ENCODE data around the gene PROB1.
A peak's percentile ranks its signal among the peaks of the same experiment; 100 is the strongest.
"Not testable (repeated sequence)": the region's sequence is repeated elsewhere in the genome, so short reads cannot be mapped to it uniquely, and the experiment has no call there.

The PROB1 gene

DNA sequence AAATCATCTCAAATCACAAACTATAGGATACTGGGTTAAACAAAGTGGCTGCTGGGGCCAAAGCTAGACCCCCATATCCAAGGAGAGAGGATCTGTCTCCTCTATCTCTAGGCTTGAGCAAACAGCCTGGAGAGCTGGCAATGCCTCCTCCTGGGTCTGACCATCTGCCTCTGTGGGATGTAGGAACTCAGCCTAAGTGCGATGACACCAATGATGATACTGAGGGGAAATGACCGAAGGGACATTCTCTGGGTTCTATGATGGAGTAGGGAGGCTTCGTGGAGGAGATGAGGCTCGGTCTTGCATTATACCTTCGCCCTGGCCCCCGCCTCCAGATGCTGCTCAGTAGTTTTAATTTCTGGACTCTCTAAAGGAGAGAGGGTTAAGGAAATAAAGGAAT is 18.2 kb upstream of the PROB1 start:
- no peak for DNase-seq (ENCODE audit: low read depth)

DNA sequence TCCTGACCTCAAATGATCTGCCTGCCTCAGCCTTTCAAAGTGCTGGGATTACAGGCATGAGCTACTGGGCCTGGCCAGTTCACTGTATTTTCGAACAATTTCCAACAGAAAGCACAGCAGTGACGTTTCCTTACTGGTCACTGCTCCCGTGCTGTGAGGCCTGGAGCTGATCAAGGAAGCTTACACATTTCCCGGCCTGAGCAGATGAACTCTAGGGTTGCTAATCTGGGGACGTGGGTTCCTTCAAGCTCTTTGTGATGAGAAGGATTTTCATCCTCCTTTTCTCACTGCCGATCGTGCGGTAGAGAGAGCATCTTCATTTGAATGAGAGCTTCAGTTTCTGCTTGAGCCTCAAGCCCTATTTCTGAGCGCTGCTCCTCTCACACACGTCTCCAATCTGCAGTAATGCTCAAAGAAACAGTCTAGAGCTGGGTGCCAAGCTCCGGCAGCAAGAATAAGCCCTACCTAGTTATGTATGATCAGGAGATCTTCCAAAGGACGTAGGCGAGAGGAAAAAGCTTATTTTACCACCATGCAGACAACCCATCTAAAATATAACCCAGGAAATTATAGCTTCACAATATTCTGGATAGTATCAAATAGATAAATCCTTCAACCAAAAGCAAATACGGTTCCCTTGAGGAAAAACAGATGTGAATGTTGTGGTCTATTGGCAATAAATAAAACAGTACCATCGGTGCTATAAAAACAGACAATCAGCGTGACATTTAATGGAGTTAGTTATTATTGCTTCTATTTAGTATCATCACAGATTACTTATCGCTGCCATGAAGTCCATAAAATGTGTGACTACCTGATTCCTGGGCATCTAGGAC is 16.3 kb upstream of the PROB1 start:
- no peak for DNase-seq (ENCODE audit: low read depth)

DNA sequence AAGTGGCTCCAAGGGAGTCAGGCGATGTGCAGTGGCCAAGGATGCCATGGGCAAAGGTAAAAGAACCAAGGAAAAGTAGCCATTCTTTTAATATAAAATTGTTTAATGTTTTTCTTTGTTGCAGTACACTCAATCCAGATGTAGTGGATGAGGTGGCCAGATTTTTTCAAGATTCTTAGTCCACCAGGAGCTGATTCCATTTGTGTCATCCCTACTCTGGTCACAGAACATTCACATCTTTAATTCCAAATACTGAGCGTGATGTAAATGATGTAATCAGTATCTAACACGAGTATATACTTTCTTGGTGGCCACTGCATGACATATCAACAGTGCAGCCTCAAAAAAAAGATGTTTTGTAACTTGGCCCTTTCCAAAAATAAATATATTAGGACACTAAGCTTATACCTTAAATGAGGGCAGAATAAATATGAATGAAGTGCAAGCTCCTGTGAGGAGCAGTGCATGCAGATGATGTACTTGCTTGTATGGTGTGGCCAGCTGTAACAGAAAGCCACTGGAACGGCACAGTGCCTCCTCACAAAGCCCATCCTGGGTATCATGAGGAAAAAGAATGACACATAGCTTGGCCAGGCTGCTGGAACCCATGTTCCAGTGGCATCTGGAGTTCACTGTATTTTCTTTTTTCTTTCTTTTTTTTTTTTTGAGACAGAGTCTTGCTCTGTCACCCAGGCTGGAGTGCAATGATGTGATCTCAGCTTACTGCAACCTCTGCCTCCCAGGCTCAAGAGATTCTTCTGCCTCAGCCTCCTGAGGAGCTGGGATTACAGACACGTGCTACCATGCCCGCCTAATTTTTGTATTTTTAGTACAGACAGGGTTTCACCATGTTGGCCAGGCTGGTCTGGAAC is 15.5 kb upstream of the PROB1 start:
- no peak for DNase-seq (ENCODE audit: low read depth)

DNA sequence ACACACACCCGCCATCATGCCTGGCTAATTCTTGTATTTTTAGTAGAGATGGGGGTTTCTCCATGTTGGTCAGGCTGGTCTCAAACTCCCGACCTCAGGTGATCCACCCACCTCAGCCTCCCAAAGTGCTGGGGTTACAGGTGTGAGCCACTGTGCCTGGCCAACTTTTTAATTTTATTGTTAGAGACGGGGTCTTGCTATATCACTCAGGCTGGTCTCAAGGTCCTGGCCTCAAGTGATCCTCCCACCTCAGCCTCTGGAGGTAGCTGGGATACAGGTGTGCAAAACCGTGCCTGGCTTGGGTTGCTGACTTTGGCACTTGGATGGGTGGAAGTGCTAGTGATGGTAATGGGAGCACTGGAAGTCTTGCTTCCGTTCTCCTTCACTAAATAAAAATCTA is 14.2 kb upstream of the PROB1 start:
- DNase-seq (ENCODE audit: low read depth) = not testable (repeated sequence)

DNA sequence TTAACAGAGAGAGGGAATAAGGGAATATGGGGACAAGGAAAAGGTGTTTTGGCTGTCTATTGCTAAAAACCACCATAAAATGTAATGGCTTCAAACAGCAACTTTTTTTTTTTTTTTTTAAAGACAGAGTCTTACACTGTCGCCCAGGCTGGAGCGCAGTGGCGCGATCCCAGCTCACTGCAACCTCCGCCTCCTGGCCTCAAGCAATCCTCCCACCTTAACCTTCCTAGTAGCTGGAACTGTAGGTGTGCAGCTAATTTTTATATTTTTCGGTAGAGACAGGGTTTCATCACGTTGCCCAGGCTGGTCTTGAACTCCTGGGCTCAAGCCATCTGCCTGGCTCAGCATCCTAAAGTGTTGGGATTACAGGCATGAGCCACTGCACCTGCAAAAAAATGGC is 13.3 kb upstream of the PROB1 start:
- no peak for DNase-seq (ENCODE audit: low read depth)

DNA sequence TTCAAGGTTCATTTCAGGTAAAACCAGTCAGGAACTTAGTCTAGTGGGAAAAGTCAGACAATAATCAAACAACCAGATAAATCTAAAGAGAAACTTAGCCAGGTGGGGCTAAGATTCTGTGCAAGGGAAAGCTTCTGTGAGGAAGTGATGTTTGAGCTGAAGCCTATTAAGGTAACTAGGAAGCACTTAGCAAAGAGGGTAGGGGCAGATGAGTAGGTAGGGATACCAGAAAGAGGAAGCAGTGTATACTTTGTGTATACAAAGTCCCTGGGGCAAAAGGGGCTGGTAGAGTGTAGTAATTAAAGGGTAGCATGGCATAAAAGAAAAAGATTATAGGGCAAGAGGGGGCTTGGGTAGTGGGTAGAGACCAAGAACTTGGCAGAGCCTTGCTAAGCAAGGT is 12.6 kb upstream of the PROB1 start:
- DNase-seq (ENCODE audit: low read depth) = no peak

DNA sequence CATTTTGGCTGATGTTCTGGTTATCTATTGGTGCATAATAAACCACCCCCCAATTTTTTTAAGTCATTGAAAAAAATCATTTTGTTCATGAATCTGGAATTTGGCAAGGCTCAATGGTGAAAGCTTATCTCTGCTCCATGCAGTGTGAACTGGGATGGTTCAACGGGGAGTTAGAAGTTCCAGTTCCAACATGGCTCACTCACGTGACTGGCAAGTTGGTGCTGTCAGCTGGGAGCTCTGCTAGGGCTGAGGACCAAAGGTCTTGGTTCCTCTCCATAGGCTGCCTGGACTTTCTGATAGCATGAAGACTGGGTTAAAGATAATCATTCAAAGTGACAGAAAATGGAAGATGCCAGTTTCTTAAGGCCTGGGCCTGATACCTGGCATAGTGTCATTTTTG is 12.1 kb upstream of the PROB1 start:
- DNase-seq (ENCODE audit: low read depth) = no peak

DNA sequence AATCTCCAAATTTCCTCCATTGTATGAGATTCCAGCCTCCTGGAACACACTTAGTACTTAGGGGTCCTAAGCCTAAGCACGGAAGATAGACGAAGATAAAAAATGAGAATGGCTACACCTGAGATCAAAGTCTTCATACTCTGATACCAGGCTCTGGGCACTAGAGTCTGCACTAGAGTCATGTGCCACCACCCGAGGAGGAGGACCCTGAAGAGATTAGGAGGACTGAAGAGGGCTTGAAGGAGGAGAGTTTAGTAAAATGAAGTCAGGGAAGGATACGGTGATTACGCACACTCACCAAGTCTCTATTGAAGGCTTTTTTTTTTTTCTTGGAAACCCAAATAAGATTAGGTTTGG is 9.6 kb upstream of the PROB1 start:
- no peak for DNase-seq (ENCODE audit: low read depth)

DNA sequence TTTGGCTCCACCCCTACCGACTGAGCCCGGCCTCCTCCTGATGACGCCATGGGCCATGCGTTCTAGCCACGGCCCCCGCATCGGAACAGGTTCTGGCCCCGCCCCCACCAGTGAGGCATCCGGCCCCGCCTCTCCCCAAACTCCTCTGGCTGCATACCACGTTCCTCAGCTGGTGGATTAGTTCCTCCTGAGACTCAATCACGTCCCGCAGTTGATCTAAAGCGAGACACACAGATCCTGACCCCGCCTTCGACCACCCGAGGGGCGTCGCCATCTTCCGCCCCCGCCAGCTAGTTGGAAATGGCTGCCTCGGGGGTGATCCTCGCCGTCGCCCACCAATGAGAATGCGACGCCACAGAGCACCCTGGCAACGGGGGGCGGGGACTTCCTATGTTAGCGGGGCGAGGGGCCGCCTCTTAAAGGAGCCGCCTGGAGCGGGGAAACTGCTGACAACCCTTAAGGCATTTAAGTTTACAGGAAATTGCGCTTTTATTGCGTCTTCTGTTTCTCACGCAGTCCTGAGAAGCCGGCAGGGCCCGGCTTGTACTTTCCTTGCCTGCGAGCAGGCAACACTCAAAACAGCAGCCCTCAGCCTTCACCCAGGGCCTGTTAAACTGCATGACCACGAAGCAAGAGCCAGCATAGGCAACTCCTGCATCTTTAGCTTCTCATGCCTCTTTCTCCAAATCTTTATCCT is 9.0 kb upstream of the PROB1 start, which contains the start of gene SPATA24:
SPATA24 (minus strand) TSS at position 303 of the 697 bp plus-strand sequence; CDS start at position 274, 29 bp downstream.
- peak; percentile 94 for DNase-seq (ENCODE audit: low read depth)

DNA sequence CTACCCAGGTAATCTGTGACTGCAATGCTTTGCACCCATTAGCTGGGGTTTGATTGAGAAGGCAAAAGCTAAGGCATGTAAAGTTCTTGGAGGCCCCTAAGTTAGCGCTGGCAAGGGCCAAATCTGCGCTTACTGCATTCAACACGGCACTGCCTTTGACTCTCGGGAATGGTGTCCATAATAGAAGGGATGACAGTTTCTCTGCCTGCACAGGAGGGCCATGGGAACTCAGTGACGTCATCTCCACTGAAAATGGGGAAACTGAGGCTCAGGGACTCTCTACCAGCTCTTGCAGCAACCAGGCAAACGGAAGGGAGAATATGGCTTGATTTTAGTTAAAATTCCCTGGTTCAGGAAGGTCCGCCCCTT is 8.5 kb upstream of the PROB1 start:
- no peak for DNase-seq (ENCODE audit: low read depth)

DNA sequence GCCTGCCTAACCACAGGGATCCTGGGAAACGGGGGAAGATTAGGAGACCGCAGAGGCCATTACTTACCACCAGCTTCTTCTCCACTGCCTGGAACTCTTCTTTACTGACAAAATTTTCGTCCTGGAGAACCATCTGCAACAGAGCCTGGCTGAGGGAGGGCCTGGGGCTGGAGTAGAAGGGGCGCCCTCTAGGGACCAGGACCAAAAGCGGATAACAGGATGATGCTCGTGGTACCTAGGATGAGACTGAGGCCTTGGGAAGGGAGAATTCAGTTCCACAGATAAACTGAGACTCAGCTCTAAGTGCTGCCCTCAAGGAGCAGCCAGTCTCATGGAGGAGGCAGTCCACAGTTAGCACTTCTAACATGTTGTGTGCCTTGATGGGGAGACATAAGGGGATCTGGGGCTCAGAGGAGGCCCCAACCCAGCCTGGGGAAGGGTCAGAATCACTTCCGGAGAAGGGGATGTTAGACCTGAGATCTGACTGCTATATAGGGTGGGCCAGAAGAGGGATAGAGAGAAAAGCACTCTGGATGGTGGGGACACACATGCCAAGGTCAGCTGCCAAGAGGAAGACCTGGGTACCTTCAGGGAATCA is 7.8 kb upstream of the PROB1 start:
- no peak for DNase-seq (ENCODE audit: low read depth)

DNA sequence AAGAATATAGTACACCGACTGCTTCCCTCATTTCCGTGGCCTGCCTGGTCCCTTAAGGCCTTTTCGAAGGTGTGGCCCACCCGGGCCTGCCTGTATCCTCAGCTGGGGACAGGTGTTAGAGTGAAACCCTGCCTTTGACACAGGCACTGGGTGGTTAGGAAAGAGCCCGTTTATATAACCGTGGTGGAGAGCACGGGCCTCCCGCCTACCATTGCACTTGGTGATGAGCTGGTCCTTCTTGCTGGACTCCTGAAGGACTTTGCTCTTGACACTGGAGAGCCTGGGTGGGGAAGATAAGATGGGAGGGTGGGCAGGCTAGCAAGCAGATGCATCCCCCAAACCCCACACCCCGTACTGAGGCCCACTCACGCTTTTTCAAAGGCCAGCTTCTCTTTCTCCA is 6.6 kb upstream of the PROB1 start:
- no peak for DNase-seq (ENCODE audit: low read depth)

DNA sequence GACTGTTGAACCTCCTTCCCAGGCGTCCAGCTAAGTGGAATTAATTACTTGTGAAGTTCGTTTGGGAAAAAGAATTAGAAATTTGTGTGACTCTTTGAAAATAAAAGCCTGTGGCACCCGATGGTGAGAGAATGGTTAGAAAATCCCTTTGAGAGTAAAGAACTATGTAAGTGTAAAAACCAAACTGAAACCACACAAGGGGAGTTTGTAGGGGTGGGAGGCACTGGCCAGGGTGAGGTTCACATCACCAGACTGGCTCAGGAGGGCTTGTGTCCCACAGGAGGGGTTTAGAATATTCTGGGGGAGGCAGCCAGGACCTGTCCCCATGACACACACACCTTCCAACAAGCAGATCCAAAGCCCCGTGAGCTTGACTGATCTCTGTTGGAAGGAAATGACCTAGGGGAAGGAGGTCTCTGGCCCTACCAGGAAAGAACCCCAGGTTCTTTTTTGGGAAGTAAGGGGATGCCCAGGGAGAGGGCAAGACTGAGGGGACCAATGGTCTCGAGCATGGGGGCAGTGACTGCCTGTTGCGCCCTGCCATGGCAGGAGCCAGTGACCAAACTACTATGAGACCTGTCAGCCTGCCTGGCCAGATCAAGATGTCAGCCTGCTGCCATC is 4.7 kb upstream of the PROB1 start:
- no peak for DNase-seq (ENCODE audit: low read depth)

DNA sequence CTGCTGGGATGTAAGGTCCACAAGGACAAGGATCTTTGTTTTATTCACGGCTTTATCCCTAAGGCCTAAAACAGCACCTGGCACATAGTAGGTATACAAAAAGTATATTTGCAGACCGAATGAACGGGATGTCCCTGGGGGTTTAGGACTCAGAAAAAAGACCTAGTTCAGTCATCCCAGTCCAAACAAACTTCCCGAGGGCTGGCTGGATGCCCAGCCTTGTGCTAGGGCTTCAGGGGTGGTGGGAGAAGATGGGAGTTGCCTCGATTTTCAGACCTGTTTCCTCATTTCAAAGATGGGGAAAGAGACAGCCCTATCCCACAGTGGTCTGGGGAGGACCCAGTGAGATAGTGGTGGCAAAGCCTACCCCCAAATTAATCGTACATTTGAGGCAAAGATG is 3.0 kb upstream of the PROB1 start:
- no peak for DNase-seq (ENCODE audit: low read depth)

DNA sequence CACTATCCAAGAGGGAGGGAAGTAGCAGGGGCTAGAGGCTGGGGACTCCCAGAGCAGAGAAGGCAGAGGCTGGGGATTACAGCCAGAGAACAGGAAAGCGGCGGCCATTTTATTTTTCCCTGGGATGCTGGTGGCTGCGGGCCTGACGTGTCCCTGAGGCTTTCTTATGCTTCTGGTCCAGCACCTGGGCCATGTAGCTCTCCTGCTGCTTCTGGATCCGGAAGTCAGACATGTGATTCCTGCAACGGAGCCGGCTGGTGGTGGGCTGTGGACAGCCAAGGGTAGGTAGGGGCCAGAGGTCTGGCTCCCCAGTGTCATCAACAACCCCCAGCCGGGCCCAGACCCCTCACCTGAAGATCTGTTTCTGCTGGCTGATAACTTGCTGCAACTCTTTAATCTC is 1.8 kb upstream of the PROB1 start:
- DNase-seq (ENCODE audit: low read depth) = no peak

DNA sequence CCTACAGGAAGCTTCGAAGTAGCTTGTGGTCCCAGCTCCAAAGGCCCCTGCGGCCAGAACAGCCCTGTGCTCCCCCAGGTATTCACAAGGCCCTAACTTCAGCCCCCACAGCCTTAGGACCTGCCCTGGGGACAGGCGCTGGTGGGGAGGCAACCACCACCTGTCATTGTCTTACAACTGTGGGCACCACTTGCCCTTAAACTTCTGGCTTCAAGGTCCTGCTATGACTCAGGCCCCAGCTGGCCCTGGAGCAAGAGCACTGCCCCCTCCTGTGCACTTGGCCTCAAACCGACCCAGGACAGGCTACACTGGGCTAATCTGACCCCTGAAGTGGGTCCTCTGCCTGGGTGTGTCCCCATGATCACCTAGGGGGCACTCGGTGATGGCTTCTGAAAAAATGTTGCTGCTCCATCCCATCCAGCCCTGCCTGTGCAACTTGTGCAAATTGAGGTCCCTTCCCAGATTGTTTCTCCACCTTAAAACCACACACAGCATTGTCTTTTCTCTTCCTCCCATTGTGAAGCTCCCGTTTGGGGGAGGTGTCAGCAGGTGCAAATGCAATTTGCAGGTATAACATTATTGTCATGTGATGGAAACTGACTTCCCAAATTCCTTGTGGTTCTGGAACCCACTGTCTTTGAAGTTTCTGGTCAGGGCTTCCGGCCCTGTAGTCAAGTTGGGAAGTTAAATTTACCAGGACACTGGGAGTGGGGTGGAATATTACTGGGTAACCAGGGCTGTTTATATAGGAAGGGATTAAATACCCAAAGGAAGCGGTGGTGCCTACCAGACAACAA is 1.1 kb upstream of the PROB1 start:
- no peak for DNase-seq (ENCODE audit: low read depth)

DNA sequence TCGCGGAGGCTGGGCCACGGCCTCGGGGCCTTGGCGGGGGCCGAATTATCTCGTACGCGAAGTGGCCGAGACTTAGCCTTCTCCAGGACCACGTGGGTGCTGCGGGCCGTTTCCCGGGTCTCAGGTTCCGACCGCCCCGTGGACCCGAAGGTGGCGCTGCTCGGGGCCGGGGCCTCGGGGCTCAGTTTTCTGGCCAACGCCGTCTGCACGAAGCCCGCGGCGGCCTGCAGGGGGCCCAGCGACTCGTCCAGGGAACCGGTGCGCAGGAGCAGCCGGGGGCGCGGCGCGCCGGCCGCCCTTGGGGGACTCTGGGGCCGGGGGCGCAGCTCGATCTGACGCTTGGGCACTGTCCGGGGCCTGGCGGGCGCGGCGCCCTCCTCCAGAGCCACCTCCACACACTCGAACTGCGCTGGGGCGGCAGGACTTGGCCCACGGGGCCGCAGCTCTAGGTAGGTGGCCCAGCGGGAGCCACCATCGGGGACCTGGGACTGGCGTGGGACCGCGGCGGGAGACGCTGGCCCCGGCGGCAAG is 716 bp downstream of the PROB1 start:
- peak; percentile 46 for DNase-seq (ENCODE audit: low read depth)

DNA sequence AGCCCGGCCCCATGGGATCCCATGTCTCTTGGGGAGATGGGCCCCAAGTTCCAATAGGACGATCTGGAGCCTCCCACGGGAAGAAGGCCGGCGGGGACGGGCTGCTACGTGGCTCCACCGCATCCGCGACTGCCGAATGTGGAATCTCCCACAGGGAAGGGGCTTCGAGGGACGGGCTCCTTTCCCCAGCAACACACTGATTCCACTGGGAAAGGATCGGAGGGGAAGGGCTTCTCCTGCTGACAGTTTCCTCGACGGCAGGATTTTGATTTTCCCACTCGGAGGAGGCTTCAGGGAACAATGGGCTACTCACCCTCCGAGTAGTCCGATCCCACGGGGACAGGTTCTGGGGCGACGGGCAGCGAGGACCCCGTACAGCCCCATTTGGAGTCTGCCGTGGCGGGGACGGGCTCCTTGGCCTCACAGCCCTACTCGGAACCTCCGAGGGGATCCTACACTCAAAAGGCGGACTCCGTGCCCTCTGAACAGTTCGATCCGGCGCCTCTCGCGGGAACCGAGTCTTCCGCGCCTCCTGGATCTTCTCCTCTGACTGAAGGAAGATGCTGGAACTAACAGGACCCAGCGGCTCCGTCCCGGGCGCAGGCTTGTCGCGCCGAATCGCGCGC is 1.3 kb downstream of the PROB1 start:
- no peak for DNase-seq (ENCODE audit: low read depth)

DNA sequence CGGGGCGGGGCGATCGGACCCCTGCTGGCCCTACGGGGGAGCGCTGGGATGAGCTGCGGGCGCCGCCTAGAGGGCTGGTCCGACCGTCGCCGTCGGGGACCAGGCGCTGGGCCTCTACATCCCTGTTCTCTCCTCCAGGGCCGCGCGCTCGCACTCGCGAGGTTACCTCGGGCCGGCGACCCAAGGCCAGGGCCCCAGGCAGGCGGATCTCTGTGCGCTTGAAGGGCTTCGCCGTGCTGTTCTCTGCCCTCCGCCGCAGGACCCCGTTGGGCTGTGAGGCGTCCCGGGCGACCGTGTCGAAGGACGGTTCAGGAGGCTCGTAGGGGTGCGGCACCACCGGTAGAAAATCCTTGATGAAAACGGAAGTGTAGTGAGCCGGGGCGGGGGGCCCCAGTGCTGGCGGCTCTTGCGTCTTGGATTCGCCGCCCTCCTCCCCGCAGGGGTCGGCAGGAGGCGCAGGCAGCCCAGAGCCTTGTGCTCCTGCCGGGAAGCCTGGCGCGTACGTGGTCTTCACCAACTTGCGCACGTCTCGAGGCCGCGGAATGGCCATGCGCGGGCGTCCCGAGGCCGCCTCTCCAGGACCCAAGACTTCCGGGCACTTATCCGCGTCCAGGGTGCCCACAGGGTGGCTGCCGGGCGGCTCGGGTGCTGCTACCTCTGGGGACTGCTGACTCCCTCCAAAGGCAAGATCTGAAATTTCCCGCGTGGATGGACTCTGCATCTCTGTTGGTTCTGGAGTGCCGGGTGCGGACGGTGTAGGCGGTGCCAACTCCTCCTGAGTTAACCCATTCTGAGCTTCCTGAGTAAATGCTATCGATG is 2.0 kb downstream of the PROB1 start:
- DNase-seq (ENCODE audit: low read depth) = peak; percentile 62

DNA sequence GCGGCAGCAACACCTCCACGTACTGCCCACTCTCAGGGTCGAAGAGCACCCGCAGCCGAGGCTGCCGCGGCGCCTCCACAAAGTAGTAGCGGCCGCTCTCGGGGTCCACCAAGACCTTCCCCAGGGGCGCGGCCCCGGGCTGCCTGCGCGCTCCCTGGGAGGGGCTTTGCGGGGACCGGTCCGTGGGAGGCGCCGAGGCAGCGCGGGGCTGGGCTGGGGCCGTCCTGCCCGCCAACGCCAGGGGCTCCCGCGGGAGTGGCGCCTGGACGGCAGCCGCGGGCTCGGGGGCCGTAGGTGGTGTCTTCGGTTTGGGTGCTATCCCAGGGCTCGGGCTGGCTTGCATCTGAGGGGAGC is 2.6 kb downstream of the PROB1 start:
- no peak for DNase-seq (ENCODE audit: low read depth)
